OCI-LY3 (cell line): Measurements from ENCODE around the gene HTRA1.

Source experiments
- CTCF ChIP-seq: fragments of 200-600, 300-600 bp; sonication (generic); IDR thresholded peaks from 2 replicates; pipeline ENCODE4 v1.5.1; 2014; ENCODE audit warnings: antibody characterized with exemption, low read length, low read depth
- EZH2phosphoT487 ChIP-seq: fragments of 200-600 bp; shearing (Covaris generic); IDR thresholded peaks from 2 replicates; pipeline ENCODE4 v1.6.1; 2018; ENCODE audit warnings: antibody characterized with exemption, mixed run types, low read depth

- TF ChIP-seq CTCF (no peak), EZH2phosphoT487 (no peak)
Observed at GRCh38 chr10:122487174-122487765, 25.9 kb downstream of the HTRA1 start.
